Thymus (tissue), 11 donors: ENCODE data around the gene NOTCH1. TPM values are rescaled to one million over a fixed set of nuclear protein-coding genes. Genes with fewer than 3 reads are reported as not detected.
A peak's percentile ranks its signal among the peaks of the same experiment; 100 is the strongest.
"Not testable (repeated sequence)": the region's sequence is repeated elsewhere in the genome, so short reads cannot be mapped to it uniquely, and the experiment has no call there.

Experiments used
- DNase-seq, 9 donors: peaks; one replicate each; pipeline ENCODE4 v3.0.0-alpha.2; 2013; ENCODE audit warnings: low spot score in 9 of 9, low read depth in 6 of 9, missing footprints in 1 of 9
- H3K27ac ChIP-seq, 2 donors: one replicate each; pipeline ENCODE4 v1.5.1; 2013; ENCODE audit warnings: control low read depth in 1 of 2, low read depth in 1 of 2, low read length in 1 of 2, mild to moderate bottlenecking in 1 of 2, moderate library complexity in 1 of 2
- H3K27me3 ChIP-seq, 2 donors: one replicate each; pipeline ENCODE4 v1.5.1; 2013; ENCODE audit warnings: low read length in 1 of 2; ENCODE audit not compliant: control insufficient read depth in 2 of 2, insufficient read depth in 1 of 2
- H3K36me3 ChIP-seq, 2 donors: one replicate each; pipeline ENCODE4 v1.5.1; 2013; ENCODE audit warnings: low read length in 1 of 2, mild to moderate bottlenecking in 1 of 2, moderate library complexity in 1 of 2; ENCODE audit not compliant: control insufficient read depth in 2 of 2, insufficient read depth in 2 of 2
- H3K4me1 ChIP-seq, 2 donors: one replicate each; pipeline ENCODE4 v1.5.1; 2013; ENCODE audit warnings: low read length in 2 of 2; ENCODE audit not compliant: control insufficient read depth in 2 of 2, insufficient read depth in 2 of 2
- H3K4me3 ChIP-seq, 2 donors: one replicate each; pipeline ENCODE4 v1.5.1; 2013; ENCODE audit warnings: low read length in 2 of 2, control low read depth in 1 of 2, mild to moderate bottlenecking in 1 of 2
- H3K9me3 ChIP-seq, 2 donors: one replicate each; pipeline ENCODE4 v1.5.1; 2013; ENCODE audit warnings: low read length in 1 of 2, mild to moderate bottlenecking in 1 of 2; ENCODE audit not compliant: control insufficient read depth in 2 of 2, insufficient read depth in 1 of 2
- WGBS: extraction: QIAGEN DNeasy Blood & Tissue Kit; methylation state at CpG from one replicate; pipeline ENCODE4 v1.1.7; 2013; 5-methylcytosine and 5-hydroxymethylcytosine counted together
- polyA plus RNA-seq: library from polyadenylated mRNA; stranded (reverse); fragments of 200-250 nt; gene quantifications from one replicate; pipeline ENCODE4 v1.2.3, GENCODE V29; 2013
- total RNA-seq: library from RNA; stranded (reverse); fragments of 120-200 nt; gene quantifications from one replicate; pipeline ENCODE4 v1.2.4, GENCODE V29; 2013
- donor health status: healthy.

NOTCH1 gene
- total and polyA plus RNA-seq, 2 donors = 14.9 to 15.9 TPM

DNA sequence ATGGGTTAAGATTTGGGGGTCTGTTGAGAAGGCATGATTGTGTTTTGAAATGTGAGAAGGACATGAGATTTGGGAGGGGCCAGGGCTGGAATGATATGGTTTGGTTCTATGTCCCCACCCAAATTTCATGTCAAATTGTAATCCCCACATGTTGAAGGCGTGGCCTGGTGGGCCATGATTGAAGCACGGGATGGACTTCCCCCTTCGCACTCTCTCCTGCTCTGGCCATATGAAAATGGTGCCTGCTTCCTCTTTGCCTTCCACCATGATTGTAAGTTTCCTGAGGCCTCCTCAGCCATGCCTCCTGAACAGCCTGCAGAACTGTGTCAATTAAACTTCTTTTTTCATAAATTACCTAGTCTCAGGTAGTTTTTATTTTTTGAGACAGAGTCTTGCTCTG, 14.7 kb upstream of the NOTCH1 start:
- Histone ChIP-seq H3K4me1 (peaks cover 3 to 34% of the 10 kb centered on the region in 2 donors), H3K27ac (no peak overlapping the region), H3K27me3 (peaks cover 0 to 9% of the 10 kb centered on the region in 2 donors), H3K4me3 (no peak overlapping the region), H3K36me3 (no peaks in the 10 kb centered on the region), H3K9me3 (peaks cover 0 to 18% of the 10 kb centered on the region in 2 donors)
- WGBS = 84% methylated on average over 3 of the region's 3 CpGs
- DNase-seq = no peak

DNA sequence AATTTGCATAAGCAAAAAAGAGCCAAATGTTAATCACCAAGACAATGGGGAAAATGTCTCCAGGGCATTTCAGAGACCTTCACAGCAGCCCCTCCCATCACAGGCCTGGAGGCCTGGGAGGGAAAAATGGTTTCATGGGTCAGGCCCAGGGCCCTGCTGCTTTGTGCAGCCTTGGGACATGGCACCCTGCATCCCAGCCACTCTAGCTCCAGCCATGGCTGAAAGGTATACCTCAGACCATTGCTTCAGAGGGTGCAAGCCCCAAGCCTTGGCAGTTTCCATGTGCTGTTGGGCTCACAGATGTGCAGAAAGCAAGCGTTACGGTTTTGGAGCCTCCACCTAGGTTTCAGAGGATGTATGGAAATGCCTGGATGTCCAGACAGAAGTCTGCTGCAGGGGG, 13.5 kb upstream of the NOTCH1 start:
- not testable (repeated sequence) for DNase-seq, H3K36me3 ChIP-seq, H3K27me3 ChIP-seq, H3K27ac ChIP-seq, H3K4me3 ChIP-seq
- peaks cover 0 to 18% of the 10 kb centered on the region in 2 donors for H3K9me3 ChIP-seq
- H3K4me1 ChIP-seq = peaks cover 4 to 34% of the 10 kb centered on the region in 2 donors
- 97% methylated on average over 2 of the region's 2 CpGs for WGBS

DNA sequence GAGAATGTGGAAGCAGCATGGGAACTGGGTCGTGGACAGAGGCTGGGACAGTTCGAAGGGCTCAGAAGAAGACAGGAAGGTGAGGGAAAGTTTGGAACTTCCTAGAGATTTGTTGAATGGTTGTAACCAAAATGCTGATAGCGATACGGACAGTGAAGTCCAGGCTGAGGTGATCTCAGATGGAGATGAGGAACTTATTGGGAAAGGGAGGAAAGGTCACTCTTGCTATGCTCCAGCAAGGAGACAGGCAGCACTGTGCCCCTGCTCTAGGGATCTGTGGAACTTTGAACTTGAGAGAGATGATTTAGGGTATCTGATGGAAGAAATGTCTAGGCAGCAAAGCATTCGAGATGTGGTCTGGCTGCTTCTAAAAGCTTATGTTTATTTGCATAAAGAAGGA, 13.0 kb upstream of the NOTCH1 start:
- H3K27ac ChIP-seq, H3K36me3 ChIP-seq, DNase-seq, H3K4me3 ChIP-seq, H3K27me3 ChIP-seq: not testable (repeated sequence)
- WGBS = 49% methylated on average over 5 of the region's 5 CpGs
- peaks cover 6 to 34% of the 10 kb centered on the region in 2 donors for H3K4me1 ChIP-seq
- peaks cover 0 to 18% of the 10 kb centered on the region in 2 donors for H3K9me3 ChIP-seq

- no peak overlapping the region for H3K27ac ChIP-seq
- H3K9me3 ChIP-seq = peaks cover 0 to 18% of the 10 kb centered on the region in 2 donors
- H3K27me3 ChIP-seq = peaks cover 0 to 7% of the 10 kb centered on the region in 2 donors
- peaks cover 6 to 34% of the 10 kb centered on the region in 2 donors for H3K4me1 ChIP-seq
- no peak for DNase-seq
- no peaks in the 10 kb centered on the region for H3K36me3 ChIP-seq
- H3K4me3 ChIP-seq = no peak overlapping the region
- WGBS = 41% methylated on average over 5 of the region's 5 CpGs
Measured at GRCh38 chr9:136558373-136558772, 12.5 kb upstream of the NOTCH1 start.

GRCh38 chr9:136557036-136557435, 11.2 kb upstream of the NOTCH1 start:
- Histone ChIP-seq H3K27me3 (peaks cover 0 to 3% of the 10 kb centered on the region in 2 donors), H3K27ac (no peak overlapping the region), H3K4me3 (no peak overlapping the region), H3K36me3 (no peaks in the 10 kb centered on the region), H3K4me1 (peaks cover 15 to 36% of the 10 kb centered on the region in 2 donors), H3K9me3 (peaks cover 0 to 18% of the 10 kb centered on the region in 2 donors)
- DNase-seq = no peak
- 88% methylated on average over 10 of the region's 10 CpGs for WGBS

DNA sequence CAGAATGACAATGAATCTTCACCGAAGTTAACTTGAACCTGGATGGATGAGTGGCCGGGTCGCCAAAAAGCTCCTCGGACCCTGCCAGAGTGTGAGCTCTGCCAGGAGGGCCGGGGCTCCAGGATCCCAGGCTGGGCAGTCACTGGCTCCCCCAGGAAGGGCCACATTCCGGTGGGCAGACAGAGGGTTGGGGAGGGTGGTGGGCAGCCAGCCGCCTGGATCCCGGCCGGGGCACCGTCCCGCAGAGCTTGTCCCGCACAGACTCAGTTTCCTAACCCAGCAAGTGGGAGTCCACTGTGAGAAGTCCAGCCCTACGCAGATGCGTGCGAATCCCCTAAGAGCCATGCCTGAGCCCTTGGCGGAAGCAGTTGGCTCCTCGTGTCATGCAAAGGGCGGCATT, 10.3 kb upstream of the NOTCH1 start:
- DNase-seq = no peak
- Histone ChIP-seq H3K4me1 (peaks cover 21 to 45% of the 10 kb centered on the region in 2 donors), H3K4me3 (no peak overlapping the region), H3K9me3 (peaks cover 0 to 18% of the 10 kb centered on the region in 2 donors), H3K27ac (no peak overlapping the region), H3K27me3 (peaks cover 0 to 3% of the 10 kb centered on the region in 2 donors), H3K36me3 (no peaks in the 10 kb centered on the region)
- 92% methylated on average over 18 of the region's 18 CpGs for WGBS

DNA sequence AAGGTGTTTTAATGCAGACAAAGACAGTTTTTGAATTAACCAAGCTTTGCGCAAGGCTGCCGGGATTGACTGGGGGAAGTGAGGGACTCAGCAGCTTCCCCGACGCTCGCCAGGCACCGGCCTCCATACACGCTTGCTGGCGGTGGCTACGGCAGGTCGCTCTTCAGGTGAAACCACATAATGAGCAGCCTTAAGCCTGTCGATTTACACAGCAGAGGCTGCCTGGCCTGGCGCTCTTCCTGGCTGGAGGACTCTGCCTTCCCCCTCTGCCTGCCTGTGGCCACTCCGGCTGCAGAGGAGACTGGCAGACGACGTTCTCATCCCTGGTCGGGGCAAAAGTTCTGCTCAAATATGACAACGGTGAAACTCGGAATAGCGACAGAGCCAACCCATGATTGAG, 9.0 kb upstream of the NOTCH1 start:
- H3K27me3 ChIP-seq = peaks cover 0 to 3% of the 10 kb centered on the region in 2 donors
- peaks cover 34 to 58% of the 10 kb centered on the region in 2 donors for H3K4me1 ChIP-seq
- DNase-seq = no peak
- 88% methylated on average over 19 of the region's 19 CpGs for WGBS
- H3K4me3 ChIP-seq = no peak overlapping the region
- no peaks in the 10 kb centered on the region for H3K36me3 ChIP-seq
- H3K27ac ChIP-seq = no peak overlapping the region
- peaks cover 0 to 15% of the 10 kb centered on the region in 2 donors for H3K9me3 ChIP-seq

- Histone ChIP-seq H3K4me1 (peaks cover 45 to 71% of the 10 kb centered on the region in 2 donors), H3K27ac (peak overlapping the region in 1 of 2 donors; percentile 97), H3K4me3 (no peak overlapping the region), H3K36me3 (no peaks in the 10 kb centered on the region), H3K9me3 (peaks cover 0 to 8% of the 10 kb centered on the region in 2 donors), H3K27me3 (peaks cover 0 to 3% of the 10 kb centered on the region in 2 donors)
- no peak for DNase-seq
- WGBS = 97% methylated on average over 14 of the region's 14 CpGs
Measured at GRCh38 chr9:136553581-136553980, 7.7 kb upstream of the NOTCH1 start.

DNA sequence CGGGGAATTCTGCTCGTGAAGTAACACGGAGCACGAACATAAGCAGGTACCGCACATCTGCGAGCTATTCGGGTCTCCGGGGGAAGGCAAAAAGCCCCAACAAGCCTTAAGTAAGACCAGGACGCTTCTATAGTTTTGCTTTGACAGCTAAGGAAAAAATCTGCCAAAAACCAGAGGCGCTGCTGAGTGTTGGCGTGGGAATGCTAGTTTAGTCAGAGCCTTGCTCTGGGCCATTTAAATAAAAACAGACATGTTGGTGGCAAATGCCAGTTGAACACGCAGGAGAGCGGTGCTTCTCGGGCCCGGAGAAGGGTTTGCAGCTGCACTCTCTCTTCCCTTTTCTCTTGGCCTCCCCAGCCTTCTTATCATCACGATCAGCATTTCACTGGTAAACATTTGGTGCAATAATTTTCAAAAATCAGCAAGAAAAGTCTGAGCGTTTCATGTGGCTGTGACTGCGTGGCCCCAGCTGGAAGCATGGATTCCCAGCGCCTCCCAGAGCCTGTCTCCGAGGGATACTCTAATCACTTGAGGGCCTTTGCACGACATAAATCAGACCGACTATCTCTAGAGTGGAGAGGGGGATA, 6.4 kb upstream of the NOTCH1 start:
- Histone ChIP-seq H3K27ac (peak overlapping the region; percentile 83 to 97), H3K4me3 (peak overlapping the region in 1 of 2 donors; percentile 29), H3K4me1 (peaks cover 56 to 81% of the 10 kb centered on the region in 2 donors), H3K27me3 (peaks cover 0 to 3% of the 10 kb centered on the region in 2 donors), H3K36me3 (no peaks in the 10 kb centered on the region), H3K9me3 (peaks cover 0 to 7% of the 10 kb centered on the region in 2 donors)
- DNase-seq = peak in 6 of 9 donors; percentile 50 to 89 (median 70)
- 4% methylated on average over 22 of the region's 22 CpGs for WGBS
